PC-9 (cell line): ENCODE measurements around the gene SYNGR4. TPM values are rescaled to one million over a fixed set of nuclear protein-coding genes. Genes with fewer than 3 reads are reported as not detected.

ENCODE experiments used
- BruUV-seq: library from RNA; stranded (reverse); fragments of 400-500 nt; replicated peaks from 2 replicates; lab custom pipeline; 2021; lab: Mats Ljungman, UMichigan
- CTCF ChIA-PET: fragments of 300-600 bp; sonication (Branson Sonifier 250); formaldehyde crosslinking; loops from one replicate; lab custom pipeline; 2022; ENCODE audit warnings: antibody characterized with exemption; lab: Charles Lee
- POLR2A ChIA-PET: fragments of 300-600 bp; sonication (Branson Sonifier 250); formaldehyde crosslinking; loops from one replicate; lab custom pipeline; 2022; ENCODE audit warnings: antibody characterized with exemption; ENCODE audit not compliant: unreplicated experiment; lab: Charles Lee
- DNase-seq, 2 experiments: peaks; one replicate each; pipeline versions ENCODE4 v3.0.0 to v3.0.0-alpha.2; 2015 to 2022; ENCODE audit warnings: mixed read lengths in 1 of 2
- H2AFZ ChIP-seq: fragments of 200-600 bp; sonication (generic); 2 replicates; pipeline ENCODE4 v1.8.1; 2017; ENCODE audit warnings: antibody characterized with exemption
- H3F3A ChIP-seq: fragments of 200-600 bp; sonication (generic); 2 replicates; pipeline ENCODE4 v1.8.1; 2017; ENCODE audit warnings: antibody characterized with exemption, mild to moderate bottlenecking, low read depth; ENCODE audit not compliant: insufficient read depth
- H3K27ac ChIP-seq: fragments of 200-600 bp; sonication (generic); 2 replicates; pipeline ENCODE4 v1.6.1; 2016; ENCODE audit warnings: mixed run types
- H3K27me3 ChIP-seq: fragments of 200-600 bp; sonication (generic); 2 replicates; pipeline ENCODE4 v1.6.1; 2016; ENCODE audit warnings: low read depth, mixed run types; ENCODE audit not compliant: insufficient read depth
- H3K36me3 ChIP-seq: fragments of 200-600 bp; sonication (generic); 2 replicates; pipeline ENCODE4 v1.6.1; 2016; ENCODE audit warnings: low read depth, mixed run types
- H3K4me1 ChIP-seq: fragments of 200-600 bp; sonication (generic); replicated peaks from 2 replicates; pipeline ENCODE4 v1.6.1; 2016; ENCODE audit warnings: mixed run types; ENCODE audit not compliant: insufficient read depth
- H3K4me2 ChIP-seq: fragments of 200-600 bp; sonication (generic); 2 replicates; pipeline ENCODE4 v1.6.1; 2017; ENCODE audit warnings: mixed run types
- H3K4me3 ChIP-seq: fragments of 200-600 bp; sonication (generic); 2 replicates; pipeline ENCODE4 v1.6.1; 2016; ENCODE audit warnings: mixed run types
- H3K79me2 ChIP-seq: fragments of 200-600 bp; sonication (generic); 2 replicates; pipeline ENCODE4 v1.6.1; 2017; ENCODE audit warnings: low read depth, mixed run types
- H3K9me2 ChIP-seq: fragments of 200-600 bp; sonication (generic); 2 replicates; pipeline ENCODE4 v1.8.1; 2017; ENCODE audit warnings: mild to moderate bottlenecking; ENCODE audit not compliant: insufficient read depth
- H3K9me3 ChIP-seq: fragments of 200-600 bp; sonication (generic); 2 replicates; pipeline ENCODE4 v1.8.1; 2016; ENCODE audit warnings: low read depth; ENCODE audit not compliant: insufficient read depth
- H4K20me1 ChIP-seq: fragments of 200-600 bp; sonication (generic); 2 replicates; pipeline ENCODE4 v1.8.1; 2017; ENCODE audit not compliant: insufficient read depth
- CTCF ChIP-seq: fragments of 200-600 bp; sonication (generic); conservative IDR thresholded peaks from 2 replicates; pipeline ENCODE4 v1.6.1; 2017; ENCODE audit warnings: mixed run types, antibody characterized with exemption, mild to moderate bottlenecking, moderate library complexity
- EZH2 ChIP-seq: fragments of 200-600 bp; sonication (generic); IDR thresholded peaks from 2 replicates; pipeline ENCODE4 v1.8.0; 2017; ENCODE audit warnings: antibody characterized with exemption, low read depth
- intact Hi-C: fragments of 100-400 bp; cut with micrococcal nuclease; formaldehyde crosslinking; loops from one replicate; pipeline ENCODE4 v1.10.0; 2022; ENCODE audit not compliant: unreplicated experiment
- total RNA-seq: library from RNA; stranded (reverse); gene quantifications from 2 replicates; pipeline ENCODE4 v1.2.3, GENCODE V29; 2021

SYNGR4 gene
- total RNA-seq, 1 experiment from 2014 or later: 1.3 TPM

- H3F3A ChIP-seq: peaks cover 51% of the 10 kb centered on the region
- BruUV-seq: TSS peak; percentile 85
- H3K36me3 ChIP-seq: no peaks in the 10 kb centered on the region
- peak overlapping the region; percentile 90 for H3K27ac ChIP-seq
- H2AFZ ChIP-seq: peak overlapping the region; percentile 96
- H3K79me2 ChIP-seq: no peaks in the 10 kb centered on the region
- no peaks in the 10 kb centered on the region for H3K27me3 ChIP-seq
- H4K20me1 ChIP-seq: no peaks in the 10 kb centered on the region
- H3K4me2 ChIP-seq: peak overlapping the region; percentile 98
- intact Hi-C loops: loop anchor here (2.0 to 5.0 kb wide), 6 partner anchors 40 to 180 kb away; partner anchors contain the start of genes GRIN2D, GRWD1, SYNGR4 and TMEM143
- DNase-seq: peak; percentile 91 to 100
- CTCF ChIA-PET: interaction anchor here (0.5 to 1.8 kb wide), 8 partner anchors 11 to 672 kb away, joined by 3 to 20 read pairs (median 4); partner anchors contain the start of genes RUVBL2, SYNGR4 and TMEM143
- peaks cover 53% of the 10 kb centered on the region for H3K4me1 ChIP-seq
- POLR2A ChIA-PET: interaction anchor here (0.5 to 1.8 kb wide), 10 partner anchors 11 to 297 kb away, joined by 3 to 27 read pairs (median 5); partner anchors contain the start of genes RPL18, SYNGR4 and TMEM143
- TF ChIP-seq CTCF (0 out of 2 replicates have a peak, but pooled peaks have one; percentile 32), EZH2 (no peak)
- H3K9me3 ChIP-seq: no peaks in the 10 kb centered on the region
- no peaks in the 10 kb centered on the region for H3K9me2 ChIP-seq
- peak overlapping the region; percentile 83 for H3K4me3 ChIP-seq
Observed at GRCh38 chr19:48321622-48322591, 42.3 kb upstream of the SYNGR4 start.

GRCh38 chr19:48325265-48325910, 38.8 kb upstream of the SYNGR4 start, which contains the start of gene EMP3:
Gene EMP3 (plus strand): TSS chr19:48325552. CDS start chr19:48326845, 1,293 bp downstream.
- H4K20me1 ChIP-seq: no peaks in the 10 kb centered on the region
- no peaks in the 10 kb centered on the region for H3K9me3 ChIP-seq
- peaks cover 47% of the 10 kb centered on the region for H3F3A ChIP-seq
- H3K36me3 ChIP-seq: no peaks in the 10 kb centered on the region
- H2AFZ ChIP-seq: no peak within 1 kb of the TSS
- TF ChIP-seq CTCF (no peak), EZH2 (no peak)
- no peaks in the 10 kb centered on the region for H3K9me2 ChIP-seq
- peak within 1 kb of the TSS; percentile 59 for H3K4me2 ChIP-seq
- no peak within 1 kb of the TSS; the same call in 1 of the 2 replicates for H3K4me3 ChIP-seq
- DNase-seq: peak in 1 of 2 experiments; percentile 76
- no peaks in the 10 kb centered on the region for H3K27me3 ChIP-seq
- CTCF ChIA-PET: interaction anchor here (0.7 kb wide), 1 partner anchor 53 kb away, joined by 15 read pairs; no protein-coding TSS in a partner anchor
- H3K4me1 ChIP-seq: peaks cover 39% of the 10 kb centered on the region
- intact Hi-C loops: no loop called here
- no TSS peak for BruUV-seq
- POLR2A ChIA-PET: interaction anchor here (1.1 kb wide), 1 partner anchor 52 kb away, joined by 7 read pairs; no protein-coding TSS in a partner anchor
- peak within 1 kb of the TSS; percentile 30 for H3K27ac ChIP-seq
- no peaks in the 10 kb centered on the region for H3K79me2 ChIP-seq
